HCT116 (cell line): ENCODE data around the gene FAM114A1. TPM values are rescaled to one million over a fixed set of nuclear protein-coding genes. Genes with fewer than 3 reads are reported as not detected.

Experiments used
- ATAC-seq: fragments of 200-7000 bp; cut with Tn5 transposase; 2 replicates; pipeline ENCODE4 v1.9.1; 2020; ENCODE audit warnings: mild to moderate bottlenecking, moderate library complexity
- BruUV-seq: library from RNA; stranded (reverse); fragments of 400-500 nt; replicated peaks from 2 replicates; lab custom pipeline; 2021; lab: Mats Ljungman, UMichigan
- CTCF ChIA-PET: fragments of 300-600 bp; sonication (Branson Sonifier 250); formaldehyde crosslinking; loops from one replicate; lab custom pipeline; 2021; ENCODE audit warnings: antibody characterized with exemption; lab: Charles Lee
- POLR2A ChIA-PET: fragments of 300-600, 350-600 bp; sonication (Branson Sonifier 250); formaldehyde crosslinking; loops from one replicate; lab custom pipeline; 2021; ENCODE audit warnings: antibody characterized with exemption; lab: Charles Lee
- RAD21 ChIA-PET, 2 experiments: fragments of 300-600 bp; sonication (Branson Sonifier 250); formaldehyde crosslinking; loops; one replicate each; lab custom pipeline; 2023; ENCODE audit warnings: low total read pairs in 2 of 2; ENCODE audit not compliant: uncharacterized antibody in 2 of 2, unreplicated experiment in 2 of 2, low non-redundant PET in 1 of 2; lab: Charles Lee
- DNase-seq: peaks from one replicate; pipeline ENCODE4 v3.0.0-alpha.2; 2010; ENCODE audit warnings: low read depth, low spot score
- H2AFZ ChIP-seq: fragments of 200-600 bp; shearing (Covaris generic), sonication (generic); 2 replicates; pipeline ENCODE4 v1.6.1; 2017; ENCODE audit warnings: low read depth, mixed run types, mixed read lengths, antibody characterized with exemption, low read length; ENCODE audit not compliant: poor library complexity, severe bottlenecking
- H3K27ac ChIP-seq: 2 replicates; pipeline ENCODE4 v1.5.1; 2012; ENCODE audit warnings: low read depth, low read length
- H3K27me3 ChIP-seq: fragments of 200-600 bp; sonication (generic); 2 replicates; pipeline ENCODE4 v1.6.1; 2016; ENCODE audit warnings: mixed run types, low read length, mixed read lengths; ENCODE audit not compliant: insufficient read depth
- H3K36me3 ChIP-seq, 2 experiments: fragments of 200-500 bp in 1 of 2; fragments of 200-600 bp in 1 of 2; sonication (Bioruptor generic) in 1 of 2; sonication (generic) in 1 of 2; 2 replicates each; pipeline versions ENCODE4 v1.5.1 to v1.6.1; 2014 to 2016; ENCODE audit warnings: low read length in 2 of 2, inconsistent platforms in 1 of 2, mixed read lengths in 1 of 2, mixed run types in 1 of 2; ENCODE audit not compliant: insufficient read depth in 2 of 2, control insufficient read depth in 1 of 2
- H3K4me1 ChIP-seq, 2 experiments: fragments of 200-600 bp in 1 of 2; sonication (generic) in 1 of 2; 2 replicates each; pipeline versions ENCODE4 v1.5.1 to v1.6.1; 2012 to 2017; ENCODE audit warnings: low read length in 2 of 2, inconsistent platforms in 1 of 2, mild to moderate bottlenecking in 1 of 2, mixed read lengths in 1 of 2, mixed run types in 1 of 2, moderate library complexity in 1 of 2; ENCODE audit not compliant: insufficient read depth in 2 of 2, control insufficient read depth in 1 of 2
- H3K4me2 ChIP-seq: fragments of 200-600 bp; sonication (generic); 2 replicates; pipeline ENCODE4 v1.6.1; 2017; ENCODE audit warnings: mixed run types, low read length, mixed read lengths
- H3K4me3 ChIP-seq, 2 experiments: fragments of 200-600 bp in 1 of 2; sonication (generic) in 1 of 2; replicated peaks in 1 of 2; 2 replicates each; pipeline ENCODE4 v1.5.1; 2011 to 2016; ENCODE audit warnings: low read length in 2 of 2, control low read depth in 1 of 2, low read depth in 1 of 2, mild to moderate bottlenecking in 1 of 2, mixed read lengths in 1 of 2, mixed run types in 1 of 2
- H3K79me2 ChIP-seq: fragments of 200-600 bp; sonication (generic); 2 replicates; pipeline ENCODE4 v1.6.1; 2017; ENCODE audit warnings: mild to moderate bottlenecking, mixed run types, low read length, moderate library complexity, mixed read lengths; ENCODE audit not compliant: insufficient read depth
- H3K9ac ChIP-seq: fragments of 200-600 bp; sonication (generic); 2 replicates; pipeline ENCODE4 v1.6.1; 2016; ENCODE audit warnings: low read length, mixed read lengths
- H3K9me2 ChIP-seq: fragments of 200-600 bp; sonication (generic), shearing (Covaris generic); 2 replicates; pipeline ENCODE4 v1.6.1; 2017; ENCODE audit warnings: mixed run types, mild to moderate bottlenecking, moderate library complexity; ENCODE audit not compliant: insufficient read depth
- H3K9me3 ChIP-seq, 2 experiments: fragments of 200-500 bp in 1 of 2; fragments of 200-600 bp in 1 of 2; sonication (Bioruptor generic) in 1 of 2; sonication (generic) in 1 of 2; 2 replicates each; pipeline ENCODE4 v1.6.1; 2014 to 2017; ENCODE audit warnings: low read length in 2 of 2, mixed read lengths in 2 of 2, inconsistent platforms in 1 of 2, low read depth in 1 of 2, mild to moderate bottlenecking in 1 of 2, mixed run types in 1 of 2, moderate library complexity in 1 of 2; ENCODE audit not compliant: control insufficient read depth in 1 of 2, insufficient read depth in 1 of 2
- H4K20me1 ChIP-seq: fragments of 200-600 bp; sonication (generic), shearing (Covaris generic); 2 replicates; pipeline ENCODE4 v1.6.1; 2017; ENCODE audit warnings: mixed run types, mild to moderate bottlenecking, moderate library complexity; ENCODE audit not compliant: insufficient read depth
- CEBPB ChIP-seq: IDR thresholded peaks from 2 replicates; pipeline ENCODE4 v1.6.1; 2012; ENCODE audit warnings: low read depth
- EGR1 ChIP-seq: IDR thresholded peaks from 2 replicates; pipeline ENCODE4 v1.6.1; 2012; ENCODE audit warnings: low read depth
- YY1 ChIP-seq: IDR thresholded peaks from 2 replicates; pipeline ENCODE4 v1.6.1; 2011; ENCODE audit warnings: low read length, low read depth, moderate library complexity, mild to moderate bottlenecking; ENCODE audit not compliant: insufficient replicate concordance; ENCODE audit errors: extremely low read depth
- ZNF274 ChIP-seq: fragments of 200-500 bp; sonication (Bioruptor generic); IDR thresholded peaks from 2 replicates; pipeline ENCODE4 v1.6.1; 2014; ENCODE audit warnings: mild to moderate bottlenecking, low read depth, low read length, inconsistent platforms
- intact Hi-C: fragments of 100-400 bp; cut with micrococcal nuclease; formaldehyde crosslinking; loops from 2 replicates; pipeline ENCODE4 v1.10.0; 2022
- total RNA-seq: library from RNA; stranded (reverse); gene quantifications from one replicate; pipeline ENCODE4 v1.2.1, GENCODE V29; 2021; ENCODE audit not compliant: unreplicated experiment

FAM114A1 gene
- total RNA-seq, 1 experiment from 2014 or later: 35.6 TPM

- Histone ChIP-seq H3K36me3 (peaks cover 0 to 5% of the 10 kb centered on the region in 2 experiments; a peak in 2 of 4 replicates), H3K27me3 (no peaks in the 10 kb centered on the region), H3K9ac (no peak overlapping the region), H4K20me1 (no peaks in the 10 kb centered on the region), H3K4me2 (no peak overlapping the region), H3K27ac (no peak overlapping the region), H3K79me2 (no peaks in the 10 kb centered on the region), H3K4me3 (no peak overlapping the region), H3K9me3 (no peaks in the 10 kb centered on the region), H3K4me1 (no peaks in the 10 kb centered on the region), H2AFZ (no peak overlapping the region), H3K9me2 (no peaks in the 10 kb centered on the region)
- DNase-seq (no peak), ATAC-seq (no peak)
- RAD21 ChIA-PET: no interaction called here
- POLR2A ChIA-PET: no interaction called here
- no TSS peak for BruUV-seq
- CTCF ChIA-PET: interaction anchor here (0.8 kb wide), 1 partner anchor 231 kb away, joined by 3 read pairs; no protein-coding TSS in a partner anchor
- intact Hi-C loops: loop anchor here (5.0 kb wide), 1 partner anchor 548 kb away; no protein-coding TSS in a partner anchor
- TF ChIP-seq ZNF274 (no peak), CEBPB (no peak)
Observed at GRCh38 chr4:38904090-38904666, 36.6 kb downstream of the FAM114A1 start.

GRCh38 chr4:38904682-38905081, 37.1 kb downstream of the FAM114A1 start:
- ATAC-seq: no peak
- no peaks in the 10 kb centered on the region for H3K27me3 ChIP-seq
- TF ChIP-seq EGR1 (no peak), YY1 (no peak), ZNF274 (no peak)
- no peaks in the 10 kb centered on the region for H3K9me2 ChIP-seq
- ChIA-PET POLR2A (no interaction called here), CTCF (interaction anchor here (0.8 kb wide), 1 partner anchor 230 kb away, joined by 3 read pairs; no protein-coding TSS in a partner anchor), RAD21 (no interaction called here)
- H3K9me3 ChIP-seq: no peaks in the 10 kb centered on the region
- no peak overlapping the region for H3K9ac ChIP-seq
- no TSS peak for BruUV-seq
- H3K4me1 ChIP-seq: no peaks in the 10 kb centered on the region
- H3K79me2 ChIP-seq: no peaks in the 10 kb centered on the region
- H4K20me1 ChIP-seq: no peaks in the 10 kb centered on the region
- no peak overlapping the region for H3K4me3 ChIP-seq
- no peak overlapping the region for H3K4me2 ChIP-seq
- H3K36me3 ChIP-seq: peaks cover 2 to 6% of the 10 kb centered on the region in 2 experiments; a peak in 3 of 4 replicates
- H2AFZ ChIP-seq: no peak overlapping the region
- H3K27ac ChIP-seq: no peak overlapping the region
- DNase-seq: no peak
- intact Hi-C loops: loop anchor here (5.0 kb wide), 1 partner anchor 548 kb away; no protein-coding TSS in a partner anchor
